Measurements from ENCODE around the gene HEXA. TPM values are rescaled to one million over a fixed set of nuclear protein-coding genes. Genes with fewer than 3 reads are reported as not detected.

The HEXA gene
- total and polyA plus RNA-seq, 4 donors: 38.1 to 69.0 (median 52.7) TPM

- no peaks in the 10 kb centered on the region for H3K27me3 ChIP-seq (ENCODE audit: control insufficient read depth in 4 of 4, insufficient read depth in 4 of 4, low read length in 3 of 4)
- no peak overlapping the region for H3K4me3 ChIP-seq (ENCODE audit: low read depth in 1 of 3, low read length in 3 of 3)
- H3K27ac ChIP-seq (ENCODE audit: low read depth in 1 of 2, low read length in 2 of 2): no peak overlapping the region
- 69% methylated on average over 7 of the region's 7 CpGs for WGBS
- no peak for DNase-seq (ENCODE audit: low spot score)
- H3K9ac ChIP-seq (ENCODE audit: low read depth in 1 of 2, low read length in 2 of 2): no peak overlapping the region
- H3K36me3 ChIP-seq (ENCODE audit: control insufficient read depth in 4 of 4, insufficient read depth in 3 of 4, low read depth in 1 of 4, low read length in 3 of 4): peaks cover 0 to 24% (median 20%) of the 10 kb centered on the region in 4 donors
- no peak for TF ChIP-seq FOXA2 (IDR thresholded peaks at IDR 0.05)
- TF ChIP-seq SP1 (IDR thresholded peaks at IDR 0.05): no peak
- H3K4me1 ChIP-seq (ENCODE audit: control insufficient read depth in 4 of 4, insufficient read depth in 4 of 4, low read length in 3 of 4): no peaks in the 10 kb centered on the region
- no peaks in the 10 kb centered on the region for H3K9me3 ChIP-seq (ENCODE audit: control insufficient read depth in 4 of 4, low read length in 3 of 4)
Observed at GRCh38 chr15:72358650-72359171, 17.1 kb downstream of the HEXA start.

- no peak overlapping the region for H3K27ac ChIP-seq (ENCODE audit: low read depth in 1 of 2, low read length in 2 of 2)
- TF ChIP-seq ATF3 (IDR thresholded peaks at IDR 0.05) (no peak), NR2F2 (IDR thresholded peaks at IDR 0.05) (no peak), HNF4A (conservative IDR thresholded peaks at IDR 0.05) (no peak), GABPA (IDR thresholded peaks at IDR 0.05 in 1 of 2, conservative IDR thresholded peaks at IDR 0.05 in 1 of 2) (no peak), REST (IDR thresholded peaks at IDR 0.05) (no peak), MAX (IDR thresholded peaks at IDR 0.05) (no peak), RAD21 (IDR thresholded peaks at IDR 0.05) (no peak), YY1 (IDR thresholded peaks at IDR 0.05) (no peak), HNF4G (IDR thresholded peaks at IDR 0.05) (no peak), SP1 (IDR thresholded peaks at IDR 0.05) (no peak)
- WGBS: 94% methylated on average over 3 of the region's 3 CpGs
Observed at GRCh38 chr15:72358121-72358520, 17.7 kb downstream of the HEXA start.

GRCh38 chr15:72354496-72354895, 21.3 kb downstream of the HEXA start:
- H3K36me3 ChIP-seq (ENCODE audit: control insufficient read depth in 4 of 4, insufficient read depth in 3 of 4, low read depth in 1 of 4, low read length in 3 of 4): peaks cover 0 to 53% (median 48%) of the 10 kb centered on the region in 4 donors
- TF ChIP-seq ZBTB33 (IDR thresholded peaks at IDR 0.05): no peak
- TF ChIP-seq GABPA (IDR thresholded peaks at IDR 0.05 in 1 of 2, conservative IDR thresholded peaks at IDR 0.05 in 1 of 2): no peak
- TF ChIP-seq RXRA (IDR thresholded peaks at IDR 0.05): no peak
- TF ChIP-seq MAX (IDR thresholded peaks at IDR 0.05): no peak
- TF ChIP-seq HNF4A (conservative IDR thresholded peaks at IDR 0.05): no peak
- no peak for TF ChIP-seq HNF4G (IDR thresholded peaks at IDR 0.05)
- TF ChIP-seq SP1 (IDR thresholded peaks at IDR 0.05): no peak
- TF ChIP-seq CTCF (IDR thresholded peaks at IDR 0.05; ENCODE audit: low read depth, low read length, missing input control): no peak
- no peak for TF ChIP-seq YY1 (IDR thresholded peaks at IDR 0.05)
- TF ChIP-seq FOXA1 (IDR thresholded peaks at IDR 0.05): no peak
- TF ChIP-seq REST (IDR thresholded peaks at IDR 0.05): no peak

More at GRCh38 chr15:72358121-72358520, 17.7 kb downstream of the HEXA start:
- DNase-seq (ENCODE audit: low spot score): no peak
- Histone ChIP-seq H3K36me3 (ENCODE audit: control insufficient read depth in 4 of 4, insufficient read depth in 3 of 4, low read depth in 1 of 4, low read length in 3 of 4) (peaks cover 0 to 28% (median 25%) of the 10 kb centered on the region in 4 donors), H3K4me3 (ENCODE audit: low read depth in 1 of 3, low read length in 3 of 3) (no peak overlapping the region), H3K4me1 (ENCODE audit: control insufficient read depth in 4 of 4, insufficient read depth in 4 of 4, low read length in 3 of 4) (no peaks in the 10 kb centered on the region), H3K9ac (ENCODE audit: low read depth in 1 of 2, low read length in 2 of 2) (no peak overlapping the region), H3K9me3 (ENCODE audit: control insufficient read depth in 4 of 4, low read length in 3 of 4) (no peaks in the 10 kb centered on the region), H3K27me3 (ENCODE audit: control insufficient read depth in 4 of 4, insufficient read depth in 4 of 4, low read length in 3 of 4) (no peaks in the 10 kb centered on the region)

More at GRCh38 chr15:72354496-72354895, 21.3 kb downstream of the HEXA start:
- Histone ChIP-seq H3K27ac (ENCODE audit: low read depth in 1 of 2, low read length in 2 of 2) (no peak overlapping the region), H3K9ac (ENCODE audit: low read depth in 1 of 2, low read length in 2 of 2) (no peak overlapping the region), H3K4me1 (ENCODE audit: control insufficient read depth in 4 of 4, insufficient read depth in 4 of 4, low read length in 3 of 4) (no peaks in the 10 kb centered on the region), H3K9me3 (ENCODE audit: control insufficient read depth in 4 of 4, low read length in 3 of 4) (no peaks in the 10 kb centered on the region), H3K27me3 (ENCODE audit: control insufficient read depth in 4 of 4, insufficient read depth in 4 of 4, low read length in 3 of 4) (no peaks in the 10 kb centered on the region), H3K4me3 (ENCODE audit: low read depth in 1 of 3, low read length in 3 of 3) (no peak overlapping the region)
- no peak for DNase-seq (ENCODE audit: low spot score)
- 97% methylated on average over 1 of the region's 1 CpG for WGBS
